ENCODE data around the gene ATXN1.

The ATXN1 gene

GRCh38 chr6:16596616-16597331 lies 164.5 kb downstream of the ATXN1 start:
- no peak for DNase-seq

GRCh38 chr6:16595514-16596120 lies 165.6 kb downstream of the ATXN1 start:
- no peak for DNase-seq

- no peak for DNase-seq
Observed at GRCh38 chr6:16594849-16595248, 166.4 kb downstream of the ATXN1 start.

- DNase-seq, result no peak
Observed at GRCh38 chr6:16592223-16592911, 168.9 kb downstream of the ATXN1 start.

- DNase-seq, result no peak
Observed at GRCh38 chr6:16591396-16592222, 169.7 kb downstream of the ATXN1 start.

- no peak for DNase-seq
Observed at GRCh38 chr6:16585805-16586204, 175.5 kb downstream of the ATXN1 start.

- no peak for DNase-seq
Observed at GRCh38 chr6:16583144-16583762, 178.0 kb downstream of the ATXN1 start.

GRCh38 chr6:16582446-16583143 lies 178.7 kb downstream of the ATXN1 start:
- DNase-seq, result no peak

GRCh38 chr6:16578695-16579285 lies 182.5 kb downstream of the ATXN1 start:
- no peak for DNase-seq

GRCh38 chr6:16576451-16577368 lies 184.6 kb downstream of the ATXN1 start:
- no peak for DNase-seq

- DNase-seq, result no peak
Observed at GRCh38 chr6:16575655-16576054, 185.6 kb downstream of the ATXN1 start.

GRCh38 chr6:16572943-16573342 lies 188.3 kb downstream of the ATXN1 start:
- no peak for DNase-seq

GRCh38 chr6:16572317-16572716 lies 188.9 kb downstream of the ATXN1 start:
- DNase-seq, result no peak

- no peak for DNase-seq
Observed at GRCh38 chr6:16570946-16571345, 190.3 kb downstream of the ATXN1 start.

- no peak for DNase-seq
Observed at GRCh38 chr6:16570221-16570553, 191.1 kb downstream of the ATXN1 start.

GRCh38 chr6:16568128-16568527 lies 193.1 kb downstream of the ATXN1 start:
- DNase-seq, result no peak

- no peak for DNase-seq
Observed at GRCh38 chr6:16567071-16567470, 194.2 kb downstream of the ATXN1 start.

GRCh38 chr6:16564436-16564835 lies 196.8 kb downstream of the ATXN1 start:
- no peak for DNase-seq

- DNase-seq, result no peak
Observed at GRCh38 chr6:16563628-16564240, 197.5 kb downstream of the ATXN1 start.

GRCh38 chr6:16562498-16562897 lies 198.8 kb downstream of the ATXN1 start:
- no peak for DNase-seq
